Superior temporal gyrus (tissue), 1 donor: ENCODE data around the gene RBMS2.
"Not testable (repeated sequence)": the region's sequence is repeated elsewhere in the genome, so short reads cannot be mapped to it uniquely, and the experiment has no call there.

ENCODE experiments used
- DNase-seq: peaks from one replicate; pipeline ENCODE4 v3.0.0-alpha.2; 2016; ENCODE audit errors: extremely low spot score

Gene RBMS2, protein sequence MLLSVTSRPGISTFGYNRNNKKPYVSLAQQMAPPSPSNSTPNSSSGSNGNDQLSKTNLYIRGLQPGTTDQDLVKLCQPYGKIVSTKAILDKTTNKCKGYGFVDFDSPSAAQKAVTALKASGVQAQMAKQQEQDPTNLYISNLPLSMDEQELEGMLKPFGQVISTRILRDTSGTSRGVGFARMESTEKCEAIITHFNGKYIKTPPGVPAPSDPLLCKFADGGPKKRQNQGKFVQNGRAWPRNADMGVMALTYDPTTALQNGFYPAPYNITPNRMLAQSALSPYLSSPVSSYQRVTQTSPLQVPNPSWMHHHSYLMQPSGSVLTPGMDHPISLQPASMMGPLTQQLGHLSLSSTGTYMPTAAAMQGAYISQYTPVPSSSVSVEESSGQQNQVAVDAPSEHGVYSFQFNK

DNA sequence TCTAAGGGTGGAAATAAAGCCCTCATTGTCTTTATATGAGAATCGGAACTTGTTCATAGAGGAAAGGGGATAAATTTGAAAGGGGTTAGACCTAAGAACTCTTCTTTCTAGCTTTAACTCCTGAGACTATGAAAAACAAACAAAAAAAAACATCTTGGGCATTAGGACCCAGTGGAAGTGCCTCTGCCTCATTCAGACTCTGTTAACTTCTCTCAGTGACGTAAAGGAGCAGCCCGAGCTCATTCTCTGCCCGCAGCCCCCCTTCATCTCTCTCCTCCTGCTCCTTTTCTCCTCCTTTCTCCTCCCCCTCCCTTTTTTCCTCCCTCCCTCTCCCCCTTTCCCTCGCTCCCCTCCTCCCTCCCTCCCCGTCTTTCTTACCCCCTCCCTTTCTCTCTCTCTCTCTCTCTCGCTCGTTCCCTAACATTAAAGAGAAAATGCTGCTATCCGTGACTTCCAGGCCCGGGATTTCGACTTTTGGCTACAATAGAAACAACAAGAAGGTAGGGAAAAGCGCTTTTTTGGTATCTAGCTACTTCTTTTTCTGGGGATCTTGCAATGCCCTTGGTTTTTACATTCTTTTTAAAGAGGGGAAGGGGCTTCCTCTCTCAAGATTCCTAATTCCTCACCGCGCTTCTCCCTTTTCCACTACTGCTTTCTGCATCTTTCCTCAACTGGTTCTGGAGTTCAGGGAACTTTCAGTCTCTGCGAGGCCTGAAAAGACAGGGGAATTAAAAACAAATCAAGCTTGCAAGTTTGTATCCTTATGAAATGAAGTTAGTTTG, at the start of gene RBMS2:
RBMS2 (plus strand) TSS at position 231 of the 782 bp plus-strand sequence; CDS start at position 435, 204 bp downstream.
- peak; percentile 84 for DNase-seq

DNA sequence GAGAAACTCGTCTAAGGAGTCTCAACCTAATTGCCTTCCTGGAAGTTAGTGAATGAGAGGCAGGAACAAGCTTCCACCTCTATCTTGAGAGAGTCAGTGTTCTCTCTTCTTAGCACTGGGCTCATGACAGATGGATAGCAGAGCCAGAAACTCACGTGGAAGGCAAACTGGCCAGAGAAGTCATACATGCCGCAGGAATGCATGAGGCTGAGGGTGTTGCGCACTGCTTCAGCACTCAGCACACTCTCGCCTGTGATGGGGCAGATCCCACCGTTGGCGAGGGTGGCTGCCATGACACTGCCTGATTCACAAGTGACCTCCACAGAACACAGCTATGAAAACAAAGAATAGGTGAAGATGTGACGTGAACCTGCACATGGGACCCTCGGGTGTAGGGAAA, 47.2 kb upstream of the RBMS2 start:
- no peak for DNase-seq

DNA sequence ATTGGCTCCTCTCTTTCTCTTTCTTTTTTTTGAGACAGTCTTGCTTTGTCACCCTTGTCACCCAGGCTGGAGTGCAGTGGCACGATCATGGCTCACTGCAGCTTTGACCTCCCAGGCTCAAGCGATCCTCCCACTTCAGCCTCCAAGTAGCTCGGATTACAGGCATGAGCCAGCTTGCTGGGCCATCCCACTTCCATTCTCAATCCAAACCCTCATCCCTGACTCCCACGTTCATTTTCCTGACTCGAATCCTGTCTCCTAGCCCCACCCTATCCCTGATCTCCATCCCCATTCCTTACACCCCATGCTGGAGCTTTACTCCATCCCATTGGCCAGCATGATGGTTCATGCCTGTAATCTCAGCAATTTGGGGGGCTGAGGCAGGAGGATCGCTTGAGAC, 45.5 kb upstream of the RBMS2 start:
- no peak for DNase-seq

GRCh38 chr12:56476972-56477432, 44.6 kb upstream of the RBMS2 start:
- DNase-seq = no peak

GRCh38 chr12:56477521-56478225, 43.9 kb upstream of the RBMS2 start:
- DNase-seq = no peak

GRCh38 chr12:56479625-56480024, 42.0 kb upstream of the RBMS2 start:
- no peak for DNase-seq

GRCh38 chr12:56484566-56484965, 37.1 kb upstream of the RBMS2 start:
- no peak for DNase-seq

- no peak for DNase-seq
These were observed 34.9 kb upstream of the RBMS2 start for GRCh38 chr12:56486694-56487093.

GRCh38 chr12:56487448-56488040, 34.1 kb upstream of the RBMS2 start:
- no peak for DNase-seq

- peak; percentile 84 for DNase-seq
These were observed 33.3 kb upstream of the RBMS2 start, which contains the start of gene GLS2 for GRCh38 chr12:56488041-56488955. GLS2 (minus strand) TSS chr12:56488161; CDS start chr12:56488118, 43 bp downstream.

GRCh38 chr12:56490360-56490759, 31.3 kb upstream of the RBMS2 start:
- DNase-seq = no peak

DNA sequence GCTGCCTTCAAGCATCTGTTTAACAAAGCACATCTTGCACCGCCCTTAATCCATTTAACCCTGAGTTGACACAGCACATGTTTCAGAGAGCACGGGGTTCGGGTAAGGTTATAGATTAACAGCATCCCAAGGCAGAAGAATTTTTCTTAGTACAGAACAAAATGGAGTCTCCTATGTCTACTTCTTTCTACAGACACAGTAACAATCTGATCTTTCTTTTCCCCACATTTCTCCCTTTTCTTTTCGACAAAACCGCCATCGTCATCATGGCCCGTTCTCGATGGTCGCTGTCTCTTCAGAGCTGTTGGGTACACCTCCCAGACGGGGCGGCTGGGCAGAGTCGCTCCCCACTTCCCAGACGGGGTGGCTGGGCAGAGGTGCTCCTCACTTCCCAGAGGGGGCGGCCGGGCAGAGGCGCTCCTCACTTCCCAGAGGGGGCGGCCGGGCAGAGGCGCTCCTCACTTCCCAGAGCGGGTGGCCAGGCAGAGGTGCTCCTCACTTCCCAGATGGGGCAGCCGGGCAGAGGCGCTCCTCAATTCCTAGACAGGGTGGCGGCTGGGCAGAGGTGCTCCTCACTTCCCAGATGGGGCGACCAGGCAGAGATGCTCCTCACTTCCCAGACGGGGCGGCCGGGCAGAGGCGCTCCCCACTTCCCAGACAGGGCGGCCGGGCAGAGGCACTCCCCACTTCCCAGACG, 28.1 kb upstream of the RBMS2 start:
- DNase-seq = not testable (repeated sequence)

GRCh38 chr12:56494106-56494415, 27.6 kb upstream of the RBMS2 start:
- DNase-seq = not testable (repeated sequence)

DNA sequence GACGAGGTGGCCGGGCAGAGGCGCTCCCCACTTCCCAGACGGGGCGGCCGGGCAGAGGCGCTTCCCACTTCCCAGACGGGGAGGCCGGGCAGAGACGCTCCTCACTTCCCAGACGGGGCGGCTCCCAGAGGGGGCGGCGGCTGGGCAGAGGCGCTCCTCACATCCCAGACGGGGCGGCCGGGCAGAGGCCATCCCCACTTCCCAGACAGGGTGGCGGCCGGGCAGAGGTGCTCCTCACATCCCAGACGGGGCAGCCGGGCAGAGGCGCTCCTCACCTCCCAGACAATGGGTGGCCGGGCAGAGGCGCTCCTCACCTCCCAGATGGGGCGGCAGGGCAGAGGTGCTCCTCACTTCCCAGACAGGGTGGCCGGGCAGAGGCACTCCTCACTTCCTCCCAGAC, 27.1 kb upstream of the RBMS2 start:
- DNase-seq = not testable (repeated sequence)

GRCh38 chr12:56496704-56497103, 24.9 kb upstream of the RBMS2 start:
- peak; percentile 36 for DNase-seq

DNA sequence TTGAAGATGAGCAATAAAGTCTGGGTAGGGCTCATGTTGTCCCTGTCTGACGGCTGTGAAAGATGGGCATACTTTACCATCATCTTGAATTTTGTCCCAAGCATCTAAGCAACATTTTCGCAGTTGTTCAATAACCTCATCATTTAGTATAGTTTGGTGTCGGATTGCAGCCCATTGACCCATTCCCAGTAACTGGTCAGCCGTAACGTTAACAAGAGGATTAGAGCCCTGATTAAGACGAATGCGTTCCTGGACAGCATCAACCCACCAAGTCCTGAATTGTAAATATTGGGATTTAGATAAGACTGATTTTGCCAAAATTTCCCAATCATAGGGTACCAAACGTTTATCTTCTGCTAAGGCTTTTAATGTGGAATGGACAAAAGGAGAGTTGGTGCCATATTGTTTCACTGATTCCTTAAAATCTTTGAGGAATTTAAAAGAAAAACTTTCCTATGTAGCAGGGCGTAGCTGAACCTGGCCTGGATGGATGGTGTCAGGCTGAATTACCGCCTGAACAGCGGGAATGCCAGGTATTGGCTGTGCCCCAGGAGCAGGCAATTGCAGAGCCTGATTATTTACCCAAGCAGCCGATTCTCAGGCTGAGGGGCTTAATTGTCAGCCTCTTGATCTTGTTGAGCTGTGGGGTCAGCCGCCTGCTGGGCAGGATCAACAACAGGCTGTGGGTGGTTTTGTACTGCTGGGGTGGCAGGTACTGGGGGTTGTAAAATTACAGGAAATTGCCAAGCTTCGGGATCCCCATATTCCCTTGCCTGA, 23.3 kb upstream of the RBMS2 start:
- not testable (repeated sequence) for DNase-seq

- not testable (repeated sequence) for DNase-seq
These were observed 22.2 kb upstream of the RBMS2 start for GRCh38 chr12:56499452-56499851.

- DNase-seq = not testable (repeated sequence)
These were observed 21.7 kb upstream of the RBMS2 start for GRCh38 chr12:56499879-56500278.

- no peak for DNase-seq
These were observed 10.8 kb upstream of the RBMS2 start for GRCh38 chr12:56510786-56511185.
